HepG2 (cell line): Measurements from ENCODE around the gene OR10J1. TPM values are rescaled to one million over a fixed set of nuclear protein-coding genes. Genes with fewer than 3 reads are reported as not detected.

ENCODE experiments used
- polyA plus RNA-seq, 8 experiments: library from polyadenylated mRNA; depleted of rRNA in 3 of 8; stranded (reverse) in 7 of 8; unstranded in 1 of 8; fragments of >200 nt; fragmentation: Illumina TruSeq in 4 of 8; extraction: Trizol in 4 of 8; gene quantifications; 2 replicates each; pipeline versions ENCODE4 v1.2.1 to v1.2.3, GENCODE V29; 2011 to 2016; ENCODE audit warnings: low read depth in 4 of 8, missing spikeins in 1 of 8, mixed read lengths in 1 of 8; ENCODE audit not compliant: insufficient read depth in 1 of 8
- total RNA-seq, 5 experiments: library from RNA; depleted of rRNA; stranded (reverse); fragments of >200 nt; fragmentation: Illumina TruSeq; extraction: Trizol; gene quantifications; 2 replicates each; pipeline ENCODE4 v1.2.3, GENCODE V29; 2016; ENCODE audit warnings: low read depth in 1 of 5

Gene OR10J1
- total and polyA plus RNA-seq, 2 of the 13 experiments (the other 11 are each of a cell fraction or from before 2014, with no cell fraction given): not detected

Other genes starting within 250 kb of the OR10J1 start
- not detected in 2 replicates for gene ACKR1, start 234.8 kb upstream of the OR10J1 start, total RNA-seq (2016; rRNA removed; fragmentation: Illumina TruSeq; extraction: Trizol)
- not detected in 2 replicates for gene ACKR1, start 234.8 kb upstream of the OR10J1 start, polyA plus RNA-seq (2011; rRNA removed)
- gene FCER1A, start 137.4 kb upstream of the OR10J1 start, total RNA-seq (2016; rRNA removed; fragmentation: Illumina TruSeq; extraction: Trizol): not detected in 2 replicates
- gene FCER1A, start 137.4 kb upstream of the OR10J1 start, polyA plus RNA-seq (2011; rRNA removed): not detected in 2 replicates
- not detected in 2 replicates for gene OR10J4, start 7.5 kb upstream of the OR10J1 start, total RNA-seq (2016; rRNA removed; fragmentation: Illumina TruSeq; extraction: Trizol)
- not detected in 2 replicates for gene OR10J4, start 7.5 kb upstream of the OR10J1 start, polyA plus RNA-seq (2011; rRNA removed)
- not detected in 2 replicates for gene OR10J5, start 96.3 kb downstream of the OR10J1 start, total RNA-seq (2016; rRNA removed; fragmentation: Illumina TruSeq; extraction: Trizol)
- gene OR10J5, start 96.3 kb downstream of the OR10J1 start, polyA plus RNA-seq (2011; rRNA removed): not detected in 2 replicates
- gene APCS, start 148.1 kb downstream of the OR10J1 start, total RNA-seq (2016; rRNA removed; fragmentation: Illumina TruSeq; extraction: Trizol): not detected in 2 replicates
- gene APCS, start 148.1 kb downstream of the OR10J1 start, polyA plus RNA-seq (2011; rRNA removed): not detected in 2 replicates